ENCODE data around the gene CSRP2.

GRCh38 chr12:76925135-76925534, 46.3 kb upstream of the CSRP2 start:
- TF ChIP-seq CTCF (IDR thresholded peaks at IDR 0.05; ENCODE audit: low read depth, low read length) (no peak), EZH2phosphoT487 (IDR thresholded peaks at IDR 0.05; ENCODE audit: low read depth) (no peak)
